Inflammatory macrophage treated with lipopolysaccharide for 1 hour (primary cell): Measurements from ENCODE around the gene NEU2.
"Not testable (repeated sequence)": the region's sequence is repeated elsewhere in the genome, so short reads cannot be mapped to it uniquely, and the experiment has no call there.

Source experiments
- DNase-seq, 2 donors: peaks; one replicate each; pipeline ENCODE4 v3.0.0-alpha.2; 2020 to 2022

The NEU2 gene

GRCh38 chr2:233035426-233036161, 3.1 kb downstream of the NEU2 start:
- no peak for DNase-seq

DNA sequence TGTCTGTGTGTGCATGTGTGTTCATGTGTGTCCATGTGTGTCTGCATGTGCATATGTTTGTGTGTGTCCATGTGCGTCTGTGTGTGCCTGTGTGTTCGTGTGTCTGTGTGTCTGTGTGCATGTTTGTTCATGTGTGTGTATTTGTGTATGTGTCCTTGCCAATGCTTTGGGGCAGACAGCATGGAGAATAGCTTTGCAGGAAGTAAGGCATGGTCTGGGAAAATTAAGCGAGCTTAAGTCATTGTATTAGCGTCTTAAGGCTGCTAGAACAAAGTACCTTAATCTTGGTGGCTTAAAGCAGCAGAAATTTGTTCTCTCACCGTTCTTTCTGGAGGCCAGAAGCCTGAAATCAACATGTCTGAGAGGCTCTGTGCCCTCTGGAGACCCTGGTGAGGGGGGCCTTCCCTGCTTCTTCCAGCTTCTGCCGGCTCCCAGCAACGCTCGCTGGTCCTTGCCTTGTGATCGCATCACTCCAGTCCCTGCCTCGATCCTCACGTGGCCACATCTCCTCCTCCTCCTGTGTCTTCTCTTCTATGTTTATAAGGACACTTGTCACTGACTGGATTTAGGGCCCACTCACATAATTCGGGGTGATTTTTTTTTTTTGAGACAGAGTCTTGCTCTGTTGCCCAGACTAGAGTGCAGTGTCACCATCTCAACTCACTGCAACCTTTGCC, 3.8 kb downstream of the NEU2 start:
- no peak for DNase-seq

- peak in 1 of 2 donors; percentile 10 for DNase-seq
Observed at GRCh38 chr2:233037078-233037477, 4.6 kb downstream of the NEU2 start.

DNA sequence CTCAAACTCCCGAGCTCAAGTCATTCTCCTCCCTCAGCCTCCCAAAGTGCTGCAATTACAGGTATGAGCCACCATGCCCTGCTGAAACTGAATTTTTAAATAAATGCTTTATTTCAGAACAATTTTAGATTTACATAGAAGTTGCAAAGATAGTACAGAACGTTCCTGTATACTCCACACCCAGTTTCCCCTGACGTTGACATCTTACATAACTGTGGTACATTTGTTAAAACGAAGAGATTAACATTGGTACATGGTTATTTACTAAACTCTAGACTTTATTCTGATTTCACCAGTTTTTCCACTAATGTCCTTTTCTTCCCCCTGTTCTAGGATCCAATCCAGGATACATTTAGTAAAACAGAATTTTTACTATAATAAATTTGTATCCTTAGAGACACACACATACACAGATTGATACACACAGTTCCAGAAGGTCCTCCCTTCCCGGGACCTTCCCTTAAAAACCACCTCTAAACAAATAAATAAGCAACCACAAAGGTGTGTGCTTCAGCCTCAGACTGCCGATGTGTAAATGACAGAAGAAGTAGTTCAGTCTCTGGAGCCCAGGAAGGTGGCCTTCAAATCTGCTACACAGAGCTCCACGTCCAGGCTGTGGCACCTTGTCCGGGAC, 6.9 kb downstream of the NEU2 start:
- no peak for DNase-seq

DNA sequence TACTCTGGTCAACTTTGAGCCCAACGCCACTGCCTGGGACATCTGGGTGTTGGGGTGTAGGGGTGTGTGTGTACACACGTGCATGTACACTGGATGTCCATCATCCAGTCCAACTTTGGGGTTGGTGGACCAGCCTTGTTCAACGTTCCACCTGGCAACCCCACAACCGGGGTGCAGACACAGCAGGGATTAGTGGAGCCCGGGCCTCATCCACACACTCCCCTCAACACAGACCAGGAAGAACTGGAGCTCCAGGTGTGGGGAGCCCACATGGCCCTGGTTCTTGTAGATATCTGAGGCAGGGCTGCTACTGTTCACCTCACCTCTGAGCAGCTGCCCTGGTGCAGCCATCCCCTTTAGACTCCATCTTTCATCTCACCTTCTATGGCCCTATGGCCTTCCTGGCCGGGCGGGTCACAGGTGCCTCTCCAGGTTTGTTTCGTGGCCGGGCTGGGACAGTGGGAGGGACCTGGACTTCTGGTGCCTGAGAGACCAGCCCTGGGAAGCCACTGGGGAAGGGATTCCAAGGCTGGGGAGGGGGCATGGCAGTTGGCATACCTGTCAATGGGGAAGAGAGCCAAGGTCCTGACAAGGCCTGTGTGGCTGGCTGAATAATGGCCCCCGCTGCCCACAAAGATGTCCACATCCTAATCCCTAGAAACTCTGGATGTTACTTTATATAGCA, 7.5 kb downstream of the NEU2 start:
- DNase-seq = no peak

GRCh38 chr2:233040571-233040970, 8.1 kb downstream of the NEU2 start:
- no peak for DNase-seq

DNA sequence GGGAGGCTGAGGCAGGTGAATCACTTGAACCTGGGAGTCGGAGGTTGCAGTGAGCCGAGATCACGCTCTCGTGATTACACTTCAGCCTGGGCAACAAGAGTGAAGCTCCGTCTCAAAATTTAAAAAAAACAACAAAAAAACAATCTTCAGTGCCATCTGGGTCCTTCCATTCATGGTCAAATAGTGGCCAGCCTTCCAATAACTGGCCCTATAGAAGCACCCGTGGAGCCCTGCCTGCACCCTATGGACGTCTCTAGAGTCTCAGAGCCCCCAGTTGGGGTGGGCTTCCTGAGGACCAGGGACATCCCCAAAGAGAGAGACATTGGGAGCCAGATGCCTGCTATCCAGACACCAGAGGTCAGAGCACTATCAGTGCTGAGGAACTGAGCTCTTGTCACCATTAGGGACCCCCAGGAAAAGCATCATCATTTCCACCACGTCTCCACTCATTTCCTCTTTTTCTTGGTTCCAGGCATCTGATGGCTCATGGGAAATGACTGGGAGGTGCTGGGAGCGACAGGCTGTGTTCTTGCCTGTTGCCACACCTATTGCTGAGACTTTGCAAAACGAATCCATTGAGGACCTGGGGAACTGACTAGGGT, 9.4 kb downstream of the NEU2 start:
- no peak for DNase-seq

- DNase-seq = no peak
Observed at GRCh38 chr2:233042549-233042948, 10.1 kb downstream of the NEU2 start.

- no peak for DNase-seq
Observed at GRCh38 chr2:233044974-233045605, 12.6 kb downstream of the NEU2 start.

- no peak for DNase-seq
Observed at GRCh38 chr2:233047206-233047605, 14.7 kb downstream of the NEU2 start.

- DNase-seq = no peak
Observed at GRCh38 chr2:233047667-233048066, 15.2 kb downstream of the NEU2 start.

- no peak for DNase-seq
Observed at GRCh38 chr2:233048569-233049193, 16.2 kb downstream of the NEU2 start.

GRCh38 chr2:233049194-233049761, 16.8 kb downstream of the NEU2 start:
- DNase-seq = no peak

- DNase-seq = no peak
Observed at GRCh38 chr2:233051241-233052149, 19.0 kb downstream of the NEU2 start.

GRCh38 chr2:233052517-233052916, 20.0 kb downstream of the NEU2 start:
- DNase-seq = not testable (repeated sequence)

GRCh38 chr2:233053928-233054784, 21.7 kb downstream of the NEU2 start:
- peak in 1 of 2 donors; percentile 78 for DNase-seq

- DNase-seq = no peak
Observed at GRCh38 chr2:233055362-233055761, 22.9 kb downstream of the NEU2 start.

- no peak for DNase-seq
Observed at GRCh38 chr2:233056961-233057605, 24.6 kb downstream of the NEU2 start.
